ENCODE measurements around the gene SEPTIN6.

SEPTIN6 gene

GRCh38 chrX:119682019-119682989 lies 10.7 kb downstream of the SEPTIN6 start:
- Histone ChIP-seq H2AFZ (ENCODE audit: low read depth, low read length) (no peak overlapping the region), H3K4me2 (ENCODE audit: low read length) (peak overlapping the region; percentile 97), H3K4me3 (ENCODE audit: low read length) (peak overlapping the region; percentile 71), H3K27ac (ENCODE audit: low read length) (peak overlapping the region; percentile 99), H3K9ac (ENCODE audit: low read length) (peak overlapping the region; percentile 76), H3K27me3 (ENCODE audit: low read depth, low read length) (no peaks in the 10 kb centered on the region), H3K79me2 (ENCODE audit: low read length) (peaks cover 97% of the 10 kb centered on the region), H4K20me1 (ENCODE audit: insufficient read depth, low read length) (peaks cover 38% of the 10 kb centered on the region), H3K36me3 (replicated peaks; ENCODE audit: low read depth, low read length) (peaks cover 20% of the 10 kb centered on the region), H3K4me1 (ENCODE audit: low read length) (peaks cover 86% of the 10 kb centered on the region), H3K9me3 (ENCODE audit: insufficient read depth, low read length) (no peaks in the 10 kb centered on the region)
- no peak for TF ChIP-seq CTCF (IDR thresholded peaks at IDR 0.05; ENCODE audit: low read depth, low read length)
- no peak for TF ChIP-seq EZH2phosphoT487 (IDR thresholded peaks at IDR 0.05; ENCODE audit: low read depth)

- Histone ChIP-seq H3K79me2 (ENCODE audit: low read length) (peaks cover 80% of the 10 kb centered on the region), H3K4me3 (ENCODE audit: low read length) (no peak overlapping the region), H3K4me2 (ENCODE audit: low read length) (0 out of 2 replicates have a peak overlapping the region, but pooled peaks have one; percentile 17), H3K9ac (ENCODE audit: low read length) (no peak overlapping the region), H3K9me3 (ENCODE audit: insufficient read depth, low read length) (no peaks in the 10 kb centered on the region), H4K20me1 (ENCODE audit: insufficient read depth, low read length) (peaks cover 74% of the 10 kb centered on the region), H3K27ac (ENCODE audit: low read length) (no peak overlapping the region), H3K4me1 (ENCODE audit: low read length) (peaks cover 42% of the 10 kb centered on the region), H3K27me3 (ENCODE audit: low read depth, low read length) (no peaks in the 10 kb centered on the region), H3K36me3 (replicated peaks; ENCODE audit: low read depth, low read length) (peaks cover 30% of the 10 kb centered on the region), H2AFZ (ENCODE audit: low read depth, low read length) (no peak overlapping the region)
- TF ChIP-seq CTCF (IDR thresholded peaks at IDR 0.05; ENCODE audit: low read depth, low read length) (no peak), EZH2phosphoT487 (IDR thresholded peaks at IDR 0.05; ENCODE audit: low read depth) (no peak)
Measured at GRCh38 chrX:119677654-119677981, 15.3 kb downstream of the SEPTIN6 start.

- Histone ChIP-seq H2AFZ (ENCODE audit: low read depth, low read length) (no peak overlapping the region), H3K36me3 (replicated peaks; ENCODE audit: low read depth, low read length) (peaks cover 35% of the 10 kb centered on the region), H3K4me1 (ENCODE audit: low read length) (peaks cover 37% of the 10 kb centered on the region), H3K79me2 (ENCODE audit: low read length) (peaks cover 74% of the 10 kb centered on the region), H3K4me2 (ENCODE audit: low read length) (no peak overlapping the region), H3K9me3 (ENCODE audit: insufficient read depth, low read length) (no peaks in the 10 kb centered on the region), H3K27ac (ENCODE audit: low read length) (no peak overlapping the region), H4K20me1 (ENCODE audit: insufficient read depth, low read length) (peaks cover 79% of the 10 kb centered on the region), H3K27me3 (ENCODE audit: low read depth, low read length) (no peaks in the 10 kb centered on the region), H3K9ac (ENCODE audit: low read length) (no peak overlapping the region), H3K4me3 (ENCODE audit: low read length) (no peak overlapping the region)
- TF ChIP-seq CTCF (IDR thresholded peaks at IDR 0.05; ENCODE audit: low read depth, low read length) = no peak
- no peak for TF ChIP-seq EZH2phosphoT487 (IDR thresholded peaks at IDR 0.05; ENCODE audit: low read depth)
Measured at GRCh38 chrX:119676949-119677653, 15.9 kb downstream of the SEPTIN6 start.

- Histone ChIP-seq H3K36me3 (replicated peaks; ENCODE audit: low read depth, low read length) (peaks cover 43% of the 10 kb centered on the region), H3K27me3 (ENCODE audit: low read depth, low read length) (no peaks in the 10 kb centered on the region), H4K20me1 (ENCODE audit: insufficient read depth, low read length) (peaks cover 69% of the 10 kb centered on the region), H2AFZ (ENCODE audit: low read depth, low read length) (no peak overlapping the region), H3K4me3 (ENCODE audit: low read length) (no peak overlapping the region), H3K4me1 (ENCODE audit: low read length) (peaks cover 8% of the 10 kb centered on the region), H3K79me2 (ENCODE audit: low read length) (peaks cover 47% of the 10 kb centered on the region), H3K9ac (ENCODE audit: low read length) (no peak overlapping the region), H3K27ac (ENCODE audit: low read length) (no peak overlapping the region), H3K4me2 (ENCODE audit: low read length) (no peak overlapping the region), H3K9me3 (ENCODE audit: insufficient read depth, low read length) (no peaks in the 10 kb centered on the region)
- TF ChIP-seq CTCF (IDR thresholded peaks at IDR 0.05; ENCODE audit: low read depth, low read length) = no peak
- TF ChIP-seq EZH2phosphoT487 (IDR thresholded peaks at IDR 0.05; ENCODE audit: low read depth) = no peak
Measured at GRCh38 chrX:119673336-119673735, 19.6 kb downstream of the SEPTIN6 start.

Data from OCI-LY3 (cell line).